ENCODE data around the gene TAF3. TPM values are rescaled to one million over a fixed set of nuclear protein-coding genes. Genes with fewer than 3 reads are reported as not detected.

TAF3 gene
- polyA plus RNA-seq, 3 donors: 1.6 to 3.9 (median 3.4) TPM

GRCh38 chr10:8032558-8032957 lies 214.3 kb downstream of the TAF3 start:
- H3K4me3 ChIP-seq (replicated peaks in 1 of 3; ENCODE audit: low read depth in 2 of 3, low read length in 3 of 3): no peak overlapping the region
- no peak for DNase-seq
- H3K9ac ChIP-seq (ENCODE audit: insufficient read depth, low read length, poor library complexity, severe bottlenecking): no peak overlapping the region
- no peak overlapping the region for H3K4me2 ChIP-seq (replicated peaks; ENCODE audit: extremely low read depth, low read length, poor library complexity, severe bottlenecking)
- H3K9me3 ChIP-seq (replicated peaks in 1 of 2; ENCODE audit: control insufficient read depth in 1 of 2, insufficient read depth in 1 of 2, low read length in 2 of 2): peaks cover 0 to 23% of the 10 kb centered on the region in 2 donors
- TF ChIP-seq, protein P1, sequence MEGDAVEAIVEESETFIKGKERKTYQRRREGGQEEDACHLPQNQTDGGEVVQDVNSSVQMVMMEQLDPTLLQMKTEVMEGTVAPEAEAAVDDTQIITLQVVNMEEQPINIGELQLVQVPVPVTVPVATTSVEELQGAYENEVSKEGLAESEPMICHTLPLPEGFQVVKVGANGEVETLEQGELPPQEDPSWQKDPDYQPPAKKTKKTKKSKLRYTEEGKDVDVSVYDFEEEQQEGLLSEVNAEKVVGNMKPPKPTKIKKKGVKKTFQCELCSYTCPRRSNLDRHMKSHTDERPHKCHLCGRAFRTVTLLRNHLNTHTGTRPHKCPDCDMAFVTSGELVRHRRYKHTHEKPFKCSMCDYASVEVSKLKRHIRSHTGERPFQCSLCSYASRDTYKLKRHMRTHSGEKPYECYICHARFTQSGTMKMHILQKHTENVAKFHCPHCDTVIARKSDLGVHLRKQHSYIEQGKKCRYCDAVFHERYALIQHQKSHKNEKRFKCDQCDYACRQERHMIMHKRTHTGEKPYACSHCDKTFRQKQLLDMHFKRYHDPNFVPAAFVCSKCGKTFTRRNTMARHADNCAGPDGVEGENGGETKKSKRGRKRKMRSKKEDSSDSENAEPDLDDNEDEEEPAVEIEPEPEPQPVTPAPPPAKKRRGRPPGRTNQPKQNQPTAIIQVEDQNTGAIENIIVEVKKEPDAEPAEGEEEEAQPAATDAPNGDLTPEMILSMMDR (IDR thresholded peaks at IDR 0.05): no peak
- Mint-ChIP-seq H3K4me3 (peak overlapping the region in 1 of 2 donors; percentile 79), H3K27ac (no peak overlapping the region), H3K9me3 (peaks cover 0 to 28% (median 6%) of the 10 kb centered on the region in 7 donors), H3K36me3 (peaks cover 0 to 2% of the 10 kb centered on the region in 2 donors), H3K27me3 (ENCODE audit: low read depth in 3 of 3) (peaks cover 73 to 82% (median 74%) of the 10 kb centered on the region in 3 donors), H3K4me1 (peaks cover 9% of the 10 kb centered on the region)
- H3K79me2 ChIP-seq (ENCODE audit: insufficient read depth, low read length): no peaks in the 10 kb centered on the region
- intact Hi-C loops (cut with micrococcal nuclease): no loop called here
- peaks cover 52 to 80% of the 10 kb centered on the region in 2 donors for H3K27me3 ChIP-seq (ENCODE audit: control insufficient read depth in 2 of 2, insufficient read depth in 2 of 2, low read length in 2 of 2)
- no peaks in the 10 kb centered on the region for H3K4me1 ChIP-seq (ENCODE audit: control insufficient read depth in 1 of 2, insufficient read depth in 2 of 2, low read length in 2 of 2)
- no peaks in the 10 kb centered on the region for H4K20me1 ChIP-seq (ENCODE audit: insufficient read depth, low read length)
- no peaks in the 10 kb centered on the region for H3K36me3 ChIP-seq (replicated peaks in 1 of 2; ENCODE audit: control insufficient read depth in 1 of 2, insufficient read depth in 2 of 2, low read length in 2 of 2)
- H2AFZ ChIP-seq (ENCODE audit: insufficient read depth, low read depth, low read length, poor library complexity, severe bottlenecking): no peak overlapping the region
- 92% methylated on average over 7 of the region's 7 CpGs for WGBS (ENCODE audit: insufficient coverage)
- H3K27ac ChIP-seq (ENCODE audit: low read depth in 1 of 2, low read length in 2 of 2): no peak overlapping the region

GRCh38 chr10:8033812-8034465 lies 215.6 kb downstream of the TAF3 start:
- peak overlapping the region in 1 of 2 donors; percentile 79 for H3K4me3 Mint-ChIP-seq
- peaks cover 64 to 93% of the 10 kb centered on the region in 2 donors for H3K27me3 ChIP-seq (ENCODE audit: control insufficient read depth in 2 of 2, insufficient read depth in 2 of 2, low read length in 2 of 2)
- peaks cover 0 to 28% of the 10 kb centered on the region in 2 donors for H3K9me3 ChIP-seq (replicated peaks in 1 of 2; ENCODE audit: control insufficient read depth in 1 of 2, insufficient read depth in 1 of 2, low read length in 2 of 2)
- H4K20me1 ChIP-seq (ENCODE audit: insufficient read depth, low read length): no peaks in the 10 kb centered on the region
- no peak overlapping the region for H3K4me3 ChIP-seq (replicated peaks in 1 of 3; ENCODE audit: low read depth in 2 of 3, low read length in 3 of 3)
- DNase-seq: no peak
- TF ChIP-seq, protein P1 (IDR thresholded peaks at IDR 0.05): no peak
- H3K36me3 Mint-ChIP-seq: peaks cover 0 to 2% of the 10 kb centered on the region in 2 donors
- 11% methylated on average over 40 of the region's 45 CpGs for WGBS (ENCODE audit: insufficient coverage)
- H3K4me2 ChIP-seq (replicated peaks; ENCODE audit: extremely low read depth, low read length, poor library complexity, severe bottlenecking): no peak overlapping the region
- H3K4me1 Mint-ChIP-seq: peaks cover 12% of the 10 kb centered on the region
- H3K9me3 Mint-ChIP-seq: peaks cover 0 to 28% (median 8%) of the 10 kb centered on the region in 7 donors
- no peak overlapping the region for H2AFZ ChIP-seq (ENCODE audit: insufficient read depth, low read depth, low read length, poor library complexity, severe bottlenecking)
- no peaks in the 10 kb centered on the region for H3K4me1 ChIP-seq (ENCODE audit: control insufficient read depth in 1 of 2, insufficient read depth in 2 of 2, low read length in 2 of 2)
- no peak overlapping the region for H3K9ac ChIP-seq (ENCODE audit: insufficient read depth, low read length, poor library complexity, severe bottlenecking)
- H3K79me2 ChIP-seq (ENCODE audit: insufficient read depth, low read length): no peaks in the 10 kb centered on the region
- intact Hi-C loops (cut with micrococcal nuclease): no loop called here
- H3K36me3 ChIP-seq (replicated peaks in 1 of 2; ENCODE audit: control insufficient read depth in 1 of 2, insufficient read depth in 2 of 2, low read length in 2 of 2): no peaks in the 10 kb centered on the region
- H3K27ac ChIP-seq (ENCODE audit: low read depth in 1 of 2, low read length in 2 of 2): no peak overlapping the region
- H3K27me3 Mint-ChIP-seq (ENCODE audit: low read depth in 3 of 3): peaks cover 80 to 91% (median 80%) of the 10 kb centered on the region in 3 donors
- no peak overlapping the region for H3K27ac Mint-ChIP-seq
